GM23338 (cell line): ENCODE results near the gene IFNA4. TPM values are rescaled to one million over a fixed set of nuclear protein-coding genes. Genes with fewer than 3 reads are reported as not detected.

ENCODE experiments used
- ATAC-seq: fragments of 200-7000 bp; cut with Tn5 transposase; 3 replicates; pipeline ENCODE4 v1.9.1; 2020
- DNase-seq: peaks from one replicate; pipeline ENCODE4 v3.0.0-alpha.2; 2015; ENCODE audit warnings: low spot score
- H2AFZ ChIP-seq: fragments of 200-600 bp; sonication (generic); 2 replicates; pipeline ENCODE4 v1.8.0; 2016; ENCODE audit warnings: antibody characterized with exemption, mild to moderate bottlenecking, moderate library complexity
- H3F3A ChIP-seq: fragments of 200-600 bp; sonication (generic); replicated peaks from 2 replicates; pipeline ENCODE4 v1.8.0; 2017; ENCODE audit warnings: antibody characterized with exemption, mixed run types, low read depth
- H3K27ac ChIP-seq: fragments of 200-600 bp; sonication (generic); 2 replicates; pipeline ENCODE4 v1.6.1; 2016; ENCODE audit warnings: low read depth
- H3K27me3 ChIP-seq: fragments of 200-600 bp; sonication (generic); 2 replicates; pipeline ENCODE4 v1.8.0; 2016; ENCODE audit warnings: mild to moderate bottlenecking, mixed run types, moderate library complexity; ENCODE audit not compliant: insufficient read depth
- H3K36me3 ChIP-seq: fragments of 200-600 bp; sonication (generic); 2 replicates; pipeline ENCODE4 v1.8.0; 2016; ENCODE audit warnings: mild to moderate bottlenecking; ENCODE audit not compliant: insufficient read depth
- H3K4me1 ChIP-seq: fragments of 200-600 bp; sonication (generic); 2 replicates; pipeline ENCODE4 v1.8.0; 2016; ENCODE audit warnings: mild to moderate bottlenecking, moderate library complexity; ENCODE audit not compliant: insufficient read depth
- H3K4me2 ChIP-seq: fragments of 200-600 bp; sonication (generic); 2 replicates; pipeline ENCODE4 v1.7.1; 2017; ENCODE audit warnings: mixed run types
- H3K4me3 ChIP-seq: fragments of 200-600 bp; sonication (generic); 2 replicates; pipeline ENCODE4 v1.6.1; 2016; ENCODE audit warnings: mixed run types
- H3K79me2 ChIP-seq: fragments of 200-600 bp; sonication (generic); replicated peaks from 2 replicates; pipeline ENCODE4 v1.8.0; 2017; ENCODE audit warnings: mild to moderate bottlenecking; ENCODE audit not compliant: insufficient read depth
- H3K9me2 ChIP-seq: fragments of 200-600 bp; sonication (generic); 2 replicates; pipeline ENCODE4 v1.8.0; 2017; ENCODE audit not compliant: insufficient read depth
- H4K20me1 ChIP-seq: fragments of 200-600 bp; sonication (generic); replicated peaks from 2 replicates; pipeline ENCODE4 v1.8.0; 2017; ENCODE audit warnings: mild to moderate bottlenecking; ENCODE audit not compliant: insufficient read depth
- H3K27ac Mint-ChIP-seq: 2 replicates; pipeline ENCODE4 v1.8.0; 2020; ENCODE audit warnings: inconsistent platforms, mild to moderate bottlenecking, moderate library complexity, mixed read lengths
- H3K27me3 Mint-ChIP-seq: 3 replicates; pipeline ENCODE4 v1.8.0; 2022; ENCODE audit warnings: low read depth, mild to moderate bottlenecking, moderate library complexity, mixed read lengths, inconsistent platforms; ENCODE audit not compliant: insufficient read depth, poor library complexity
- H3K36me3 Mint-ChIP-seq: 3 replicates; pipeline ENCODE4 v1.8.0; 2021; ENCODE audit warnings: low read depth, mild to moderate bottlenecking, inconsistent platforms, moderate library complexity, mixed read lengths
- H3K4me1 Mint-ChIP-seq: 3 replicates; pipeline ENCODE4 v1.8.0; 2020; ENCODE audit warnings: mild to moderate bottlenecking, inconsistent platforms, mixed read lengths
- H3K4me3 Mint-ChIP-seq: 3 replicates; pipeline ENCODE4 v1.8.0; 2021; ENCODE audit warnings: moderate library complexity, mild to moderate bottlenecking, inconsistent platforms, mixed read lengths
- H3K9me3 Mint-ChIP-seq: 3 replicates; pipeline ENCODE4 v1.8.0; 2020; ENCODE audit warnings: moderate library complexity, mild to moderate bottlenecking, inconsistent platforms, mixed read lengths
- CTCF ChIP-seq, 2 experiments: fragments of 200-600 bp in 1 of 2; sonication (generic) in 1 of 2; conservative IDR thresholded peaks; 2 replicates each; pipeline versions ENCODE4 v1.5.1 to v1.6.1; 2016 to 2017; ENCODE audit warnings: antibody characterized with exemption in 2 of 2, low read depth in 2 of 2, mild to moderate bottlenecking in 2 of 2, moderate library complexity in 1 of 2
- ETS1 ChIP-seq: IDR thresholded peaks from 2 replicates; pipeline ENCODE4 v1.6.1; 2016; ENCODE audit warnings: antibody characterized with exemption
- EZH2 ChIP-seq: fragments of 200-600 bp; sonication (generic); IDR thresholded peaks from one replicate; pipeline ENCODE4 v1.8.0; 2017; ENCODE audit warnings: antibody characterized with exemption, mild to moderate bottlenecking, low read depth; ENCODE audit not compliant: unreplicated experiment
- EZH2phosphoT487 ChIP-seq: fragments of 200-600 bp; sonication (generic); IDR thresholded peaks from one replicate; pipeline ENCODE4 v1.8.1; 2018; ENCODE audit warnings: antibody characterized with exemption; ENCODE audit not compliant: unreplicated experiment
- JUNB ChIP-seq: IDR thresholded peaks from one replicate; pipeline ENCODE4 v1.6.1; 2016; ENCODE audit warnings: antibody characterized with exemption; ENCODE audit not compliant: unreplicated experiment
- NANOG ChIP-seq: IDR thresholded peaks from 2 replicates; pipeline ENCODE4 v1.6.1; 2016; ENCODE audit warnings: antibody characterized with exemption, borderline replicate concordance
- POLR2AphosphoS5 ChIP-seq: IDR thresholded peaks from 2 replicates; pipeline ENCODE4 v1.6.1; 2016; ENCODE audit warnings: antibody characterized with exemption, low read depth
- REST ChIP-seq: IDR thresholded peaks from one replicate; pipeline ENCODE4 v1.6.1; 2018; ENCODE audit warnings: antibody characterized with exemption; ENCODE audit not compliant: unreplicated experiment
- STAT1 ChIP-seq: IDR thresholded peaks from one replicate; pipeline ENCODE4 v1.6.1; 2016; ENCODE audit warnings: antibody characterized with exemption; ENCODE audit not compliant: unreplicated experiment
- ZNF114 ChIP-seq: fragments of 250-450 bp; sonication (Bioruptor Pico); IDR thresholded peaks from 2 replicates; pipeline ENCODE4 v1.5.0; 2020; ENCODE audit warnings: mild to moderate bottlenecking, moderate library complexity
- ZNF331 ChIP-seq: fragments of 250-450 bp; sonication (Bioruptor Pico); IDR thresholded peaks from 2 replicates; pipeline ENCODE4 v1.5.0; 2020; ENCODE audit warnings: low read depth, mild to moderate bottlenecking, moderate library complexity
- ZNF462 ChIP-seq: fragments of 250-450 bp; sonication (Bioruptor Pico); IDR thresholded peaks from 2 replicates; pipeline ENCODE4 v1.5.0; 2020; ENCODE audit warnings: mild to moderate bottlenecking, moderate library complexity
- polyA plus RNA-seq: library from polyadenylated mRNA; unstranded; fragments of >200 nt; fragmentation: Nextera tagmentation; extraction: Ambion mirVana; gene quantifications from 2 replicates; pipeline ENCODE4 v1.2.1, GENCODE V29; 2016
- total RNA-seq: library from RNA; depleted of rRNA; stranded (reverse); fragments of >200 nt; shearing (Covaris generic); gene quantifications from 2 replicates; pipeline ENCODE4 v1.2.3, GENCODE V29; 2014

IFNA4 gene
- total and polyA plus RNA-seq, 2 experiments from 2014 or later, result not detected

- Histone ChIP-seq H3K79me2 (no peaks in the 10 kb centered on the region), H3K4me2 (no peak overlapping the region), H3K9me2 (no peaks in the 10 kb centered on the region), H3F3A (no peaks in the 10 kb centered on the region), H3K4me3 (no peak overlapping the region), H3K27ac (no peak overlapping the region), H3K36me3 (no peaks in the 10 kb centered on the region), H3K4me1 (no peaks in the 10 kb centered on the region), H4K20me1 (no peaks in the 10 kb centered on the region), H3K27me3 (no peaks in the 10 kb centered on the region), H2AFZ (no peak overlapping the region)
- TF ChIP-seq ZNF331 (CRISPR knock-in tag), result no peak
- no peak for TF ChIP-seq NANOG
- no peak for TF ChIP-seq POLR2AphosphoS5
- no peak for TF ChIP-seq CTCF (conservative IDR thresholded peaks at IDR 0.05; ENCODE audit: low read depth in 2 of 2)
- no peak for TF ChIP-seq STAT1
- TF ChIP-seq REST, result no peak
- TF ChIP-seq ZNF462 (CRISPR knock-in tag), result no peak
- no peak for TF ChIP-seq EZH2phosphoT487
- no peak for TF ChIP-seq JUNB
- no peak for TF ChIP-seq ETS1
- no peak for TF ChIP-seq ZNF114 (CRISPR knock-in tag)
- TF ChIP-seq EZH2, result no peak
- Mint-ChIP-seq H3K27me3 (no peaks in the 10 kb centered on the region), H3K4me1 (peaks cover 6% of the 10 kb centered on the region; the same call in 2 of the 3 replicates), H3K36me3 (no peaks in the 10 kb centered on the region), H3K27ac (no peak overlapping the region), H3K9me3 (no peaks in the 10 kb centered on the region), H3K4me3 (no peak overlapping the region)
- no peak for ATAC-seq
- no peak for DNase-seq
These were observed 31.9 kb downstream of the IFNA4 start for GRCh38 chr9:21155501-21155900.
